A673 (cell line): Measurements from ENCODE around the gene KPNA6.

ENCODE experiments used
- EZH2 ChIP-seq: fragments of 200-600 bp; sonication (generic); IDR thresholded peaks from 2 replicates; pipeline ENCODE4 v1.6.1; 2017; ENCODE audit warnings: borderline replicate concordance, low read depth, mild to moderate bottlenecking, mixed read lengths, antibody characterized with exemption, low read length; ENCODE audit not compliant: poor library complexity, severe bottlenecking
- TF ChIP-seq, protein P1 (sequence below): fragments of 300-800, 200-600 bp; sonication (generic); conservative IDR thresholded peaks from 2 replicates; pipeline ENCODE4 v1.5.1; 2017; ENCODE audit warnings: low read depth, mild to moderate bottlenecking, antibody characterized with exemption, low read length, moderate library complexity, mixed read lengths

DNA sequence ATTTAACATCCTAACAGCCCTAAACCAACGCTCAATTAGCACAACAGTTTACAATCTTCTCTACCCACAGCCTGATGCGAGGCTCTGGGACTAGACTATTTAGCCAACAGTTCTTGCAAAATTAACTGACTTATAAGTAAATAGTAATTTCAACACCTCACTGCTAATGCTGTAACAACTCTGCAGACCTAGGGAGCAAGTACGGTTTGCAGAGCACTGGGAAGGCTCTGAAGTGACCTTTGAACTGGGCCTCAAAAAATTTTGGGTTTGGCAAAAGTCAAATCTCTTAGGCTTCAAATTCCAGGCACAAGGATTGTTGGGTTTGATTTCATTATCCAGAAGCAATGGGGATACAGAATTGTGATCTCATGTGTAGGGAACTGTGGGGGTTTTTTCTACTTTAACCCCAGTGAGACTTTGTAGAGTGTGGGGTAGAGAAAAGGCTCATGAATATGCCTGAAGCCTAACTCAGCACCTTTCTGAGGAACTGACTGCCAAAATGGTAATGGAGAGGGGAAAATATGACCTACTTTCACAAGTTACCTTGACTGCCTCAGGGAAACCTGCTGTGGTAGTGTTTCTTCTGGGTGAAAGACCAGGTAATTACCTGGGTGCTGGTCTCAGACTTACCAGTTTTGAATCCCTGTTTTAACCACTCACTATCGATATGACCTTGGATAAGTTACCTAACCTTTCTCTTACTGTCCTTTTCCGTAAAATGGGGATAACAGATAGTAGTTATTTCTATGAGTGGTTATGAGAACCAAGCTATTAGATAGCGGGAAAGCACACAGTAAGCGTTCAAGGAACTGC is 70.7 kb downstream of the KPNA6 start:
- TF ChIP-seq, protein P1, sequence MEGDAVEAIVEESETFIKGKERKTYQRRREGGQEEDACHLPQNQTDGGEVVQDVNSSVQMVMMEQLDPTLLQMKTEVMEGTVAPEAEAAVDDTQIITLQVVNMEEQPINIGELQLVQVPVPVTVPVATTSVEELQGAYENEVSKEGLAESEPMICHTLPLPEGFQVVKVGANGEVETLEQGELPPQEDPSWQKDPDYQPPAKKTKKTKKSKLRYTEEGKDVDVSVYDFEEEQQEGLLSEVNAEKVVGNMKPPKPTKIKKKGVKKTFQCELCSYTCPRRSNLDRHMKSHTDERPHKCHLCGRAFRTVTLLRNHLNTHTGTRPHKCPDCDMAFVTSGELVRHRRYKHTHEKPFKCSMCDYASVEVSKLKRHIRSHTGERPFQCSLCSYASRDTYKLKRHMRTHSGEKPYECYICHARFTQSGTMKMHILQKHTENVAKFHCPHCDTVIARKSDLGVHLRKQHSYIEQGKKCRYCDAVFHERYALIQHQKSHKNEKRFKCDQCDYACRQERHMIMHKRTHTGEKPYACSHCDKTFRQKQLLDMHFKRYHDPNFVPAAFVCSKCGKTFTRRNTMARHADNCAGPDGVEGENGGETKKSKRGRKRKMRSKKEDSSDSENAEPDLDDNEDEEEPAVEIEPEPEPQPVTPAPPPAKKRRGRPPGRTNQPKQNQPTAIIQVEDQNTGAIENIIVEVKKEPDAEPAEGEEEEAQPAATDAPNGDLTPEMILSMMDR = no peak
- no peak for TF ChIP-seq EZH2
